Mammary epithelial cell (primary cell): ENCODE measurements around the gene CDKAL1.

ENCODE experiments used
- CTCF ChIP-seq, 2 donors: IDR thresholded peaks in 1 of 2; conservative IDR thresholded peaks in 1 of 2; 2 replicates each; pipeline ENCODE4 v1.5.1; 2011 to 2012; ENCODE audit warnings: inconsistent platforms in 2 of 2, low read length in 2 of 2, mild to moderate bottlenecking in 2 of 2, control low read depth in 1 of 2, low read depth in 1 of 2; ENCODE audit not compliant: insufficient read depth in 1 of 2; ENCODE audit errors: extremely low read depth in 1 of 2
- EZH2 ChIP-seq: IDR thresholded peaks from 2 replicates; pipeline ENCODE4 v1.6.1; 2012; ENCODE audit warnings: low read length, inconsistent platforms, borderline replicate concordance

GRCh38 chr6:21149470-21149869, 615.2 kb downstream of the CDKAL1 start:
- TF ChIP-seq CTCF (conservative IDR thresholded peaks at IDR 0.05 in 1 of 2, IDR thresholded peaks at IDR 0.05 in 1 of 2; ENCODE audit: extremely low read depth in 1 of 2, insufficient read depth in 1 of 2, low read depth in 1 of 2, low read length in 2 of 2) = no peak
- no peak for TF ChIP-seq EZH2
